ENCODE measurements around the gene CZIB.

The CZIB gene

GRCh38 chr1:53220171-53220961 lies at the start of gene CZIB:
Gene CZIB (minus strand): TSS chr1:53220634. CDS start chr1:53220575, 59 bp downstream.
- DNase-seq (ENCODE audit: low read depth) = peak; percentile 81

GRCh38 chr1:53270107-53270506 lies 49.7 kb upstream of the CZIB start:
- DNase-seq (ENCODE audit: low read depth) = no peak

GRCh38 chr1:53267761-53268160 lies 47.3 kb upstream of the CZIB start:
- DNase-seq (ENCODE audit: low read depth) = no peak

- DNase-seq (ENCODE audit: low read depth) = no peak
Measured at GRCh38 chr1:53266038-53266437, 45.6 kb upstream of the CZIB start.

DNA sequence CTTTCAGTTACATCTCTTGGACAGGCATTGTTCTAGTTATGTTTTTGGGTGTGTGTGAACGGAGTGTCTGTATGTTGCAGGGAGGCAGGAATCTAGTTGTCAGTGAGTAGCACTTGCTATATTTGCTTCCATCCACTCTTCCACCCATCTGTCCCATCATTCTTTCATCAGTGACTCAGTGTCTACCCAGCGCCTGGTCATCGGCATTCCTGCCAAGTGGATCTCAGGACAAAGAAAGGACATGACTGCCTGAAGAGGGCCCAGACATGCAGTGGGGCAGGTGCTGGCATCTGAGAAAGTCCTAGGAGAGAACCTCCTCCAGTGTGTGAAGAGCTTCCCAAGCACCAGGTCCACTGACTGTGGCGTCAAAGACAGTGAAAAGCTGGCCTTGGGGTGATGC lies 45.1 kb upstream of the CZIB start:
- no peak for DNase-seq (ENCODE audit: low read depth)

GRCh38 chr1:53264048-53264447 lies 43.6 kb upstream of the CZIB start:
- no peak for DNase-seq (ENCODE audit: low read depth)

DNA sequence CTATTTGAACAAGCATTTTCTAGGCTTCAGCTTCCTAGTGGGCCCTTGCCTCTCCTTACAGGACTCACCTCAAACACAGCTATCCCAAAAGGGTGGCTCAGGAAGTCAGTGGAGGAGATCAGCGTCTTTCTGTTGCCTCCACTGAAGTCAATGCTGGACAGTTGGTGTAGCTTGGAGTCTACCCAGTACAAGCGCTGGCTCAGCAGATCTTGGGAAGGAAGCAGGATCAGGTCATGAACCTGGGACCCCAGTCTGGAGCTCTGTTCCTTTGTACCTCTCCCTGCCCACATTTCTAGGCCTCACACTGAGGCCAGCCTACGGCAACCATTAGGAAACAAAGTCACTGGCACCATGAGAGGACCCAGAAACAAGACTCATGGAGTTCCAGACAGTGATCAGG lies 41.6 kb upstream of the CZIB start:
- no peak for DNase-seq (ENCODE audit: low read depth)

DNA sequence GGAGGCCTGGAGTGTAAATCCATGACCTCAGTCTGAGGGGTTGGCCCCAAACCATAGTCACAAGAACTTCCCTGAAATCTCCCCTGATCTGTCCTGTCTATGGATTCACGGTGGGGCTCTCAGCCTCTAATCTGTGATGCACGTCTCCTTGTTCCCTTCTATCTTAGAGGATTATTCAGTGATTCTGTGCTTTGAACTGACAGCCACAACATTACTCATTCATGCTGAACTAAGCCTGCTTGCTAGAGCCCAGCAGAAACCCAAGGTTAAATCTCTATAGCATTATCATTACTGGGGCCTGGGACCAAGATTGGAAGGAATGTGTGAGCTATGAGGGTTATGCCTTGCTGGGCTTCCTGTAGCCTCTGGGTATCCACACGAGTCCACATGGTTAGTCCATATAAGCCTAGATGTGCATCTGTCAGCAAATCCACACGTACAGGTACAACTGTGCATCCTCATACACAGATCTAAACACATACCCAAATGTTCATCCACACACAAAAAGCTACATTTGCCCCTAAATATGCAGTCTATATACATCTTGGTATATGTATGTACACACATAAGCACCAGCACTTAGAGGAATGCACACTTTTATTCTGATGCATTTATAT lies 40.3 kb upstream of the CZIB start:
- no peak for DNase-seq (ENCODE audit: low read depth)

- no peak for DNase-seq (ENCODE audit: low read depth)
Measured at GRCh38 chr1:53259932-53260331, 39.5 kb upstream of the CZIB start.

GRCh38 chr1:53258216-53258615 lies 37.8 kb upstream of the CZIB start:
- no peak for DNase-seq (ENCODE audit: low read depth)

- DNase-seq (ENCODE audit: low read depth) = no peak
Measured at GRCh38 chr1:53257454-53258081, 37.1 kb upstream of the CZIB start.

- no peak for DNase-seq (ENCODE audit: low read depth)
Measured at GRCh38 chr1:53256511-53257453, 36.3 kb upstream of the CZIB start.

DNA sequence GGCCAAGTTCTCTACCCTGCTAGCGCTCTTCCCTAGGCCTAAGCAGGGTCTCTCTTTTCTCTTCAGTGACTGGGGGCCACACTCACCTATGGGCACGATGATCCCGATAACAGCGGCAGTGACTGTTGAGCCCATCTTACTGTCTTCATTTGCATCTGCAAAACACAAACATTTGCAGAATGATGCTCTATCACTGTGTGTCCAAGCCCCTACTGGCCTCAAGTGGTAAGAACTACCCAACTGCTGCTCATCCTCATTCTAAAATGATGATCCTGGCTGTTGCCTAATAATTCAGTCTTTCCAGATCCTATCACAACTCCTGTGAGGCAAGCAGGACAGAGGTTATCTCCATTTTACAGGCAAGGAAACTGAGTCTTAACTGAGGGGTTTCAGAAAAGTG lies 34.6 kb upstream of the CZIB start:
- DNase-seq (ENCODE audit: low read depth) = no peak

DNA sequence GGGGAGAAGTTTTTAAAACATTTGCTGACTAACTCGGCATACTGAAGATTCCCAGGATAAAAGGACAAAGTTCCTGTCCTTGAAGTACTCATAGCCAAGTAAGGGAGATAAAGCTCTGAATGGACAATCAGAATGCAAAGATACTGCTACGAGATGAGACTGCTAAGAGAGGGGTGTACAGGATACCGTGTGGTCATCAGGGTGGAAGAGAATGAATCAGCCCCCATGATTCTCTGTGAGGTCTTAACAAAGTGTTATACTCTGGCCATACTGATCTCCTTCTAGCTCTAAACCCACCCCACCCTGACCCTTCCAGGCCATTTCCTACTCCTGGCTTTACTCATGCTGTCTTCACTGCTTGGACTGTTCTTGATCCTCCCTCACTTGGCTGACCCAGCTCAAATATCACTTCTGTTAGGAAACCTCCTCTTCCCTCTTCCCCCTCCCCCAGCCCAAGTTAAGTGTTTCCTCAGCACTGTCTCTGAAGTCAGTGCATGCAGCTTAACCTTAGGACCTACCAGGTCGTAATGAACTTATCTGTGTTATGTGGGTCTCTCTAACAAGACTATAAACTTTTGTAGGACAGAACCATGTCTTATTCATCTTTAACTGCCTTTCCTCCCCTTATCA lies 33.7 kb upstream of the CZIB start:
- DNase-seq (ENCODE audit: low read depth) = no peak

- DNase-seq (ENCODE audit: low read depth) = no peak
Measured at GRCh38 chr1:53250325-53250724, 29.9 kb upstream of the CZIB start.

DNA sequence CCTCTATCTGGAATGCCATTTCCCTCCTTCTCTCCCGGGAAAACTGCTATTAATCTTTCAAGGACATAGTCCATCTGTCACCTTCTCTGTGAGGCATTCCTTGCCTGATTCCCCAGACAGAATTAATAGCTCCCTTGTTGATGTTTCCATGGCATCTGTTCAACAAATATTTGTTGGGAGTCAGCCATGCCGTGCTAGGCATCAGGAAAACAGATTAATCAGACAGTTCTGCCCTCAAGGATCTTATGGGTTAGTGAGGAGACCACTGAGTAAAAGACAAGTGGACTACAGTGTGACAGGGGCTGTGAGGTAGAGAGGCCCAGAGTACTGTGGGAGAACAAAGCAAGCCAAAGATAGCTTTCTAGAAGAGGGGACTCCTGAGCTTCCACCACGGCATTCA lies 29.3 kb upstream of the CZIB start:
- DNase-seq (ENCODE audit: low read depth) = no peak

DNA sequence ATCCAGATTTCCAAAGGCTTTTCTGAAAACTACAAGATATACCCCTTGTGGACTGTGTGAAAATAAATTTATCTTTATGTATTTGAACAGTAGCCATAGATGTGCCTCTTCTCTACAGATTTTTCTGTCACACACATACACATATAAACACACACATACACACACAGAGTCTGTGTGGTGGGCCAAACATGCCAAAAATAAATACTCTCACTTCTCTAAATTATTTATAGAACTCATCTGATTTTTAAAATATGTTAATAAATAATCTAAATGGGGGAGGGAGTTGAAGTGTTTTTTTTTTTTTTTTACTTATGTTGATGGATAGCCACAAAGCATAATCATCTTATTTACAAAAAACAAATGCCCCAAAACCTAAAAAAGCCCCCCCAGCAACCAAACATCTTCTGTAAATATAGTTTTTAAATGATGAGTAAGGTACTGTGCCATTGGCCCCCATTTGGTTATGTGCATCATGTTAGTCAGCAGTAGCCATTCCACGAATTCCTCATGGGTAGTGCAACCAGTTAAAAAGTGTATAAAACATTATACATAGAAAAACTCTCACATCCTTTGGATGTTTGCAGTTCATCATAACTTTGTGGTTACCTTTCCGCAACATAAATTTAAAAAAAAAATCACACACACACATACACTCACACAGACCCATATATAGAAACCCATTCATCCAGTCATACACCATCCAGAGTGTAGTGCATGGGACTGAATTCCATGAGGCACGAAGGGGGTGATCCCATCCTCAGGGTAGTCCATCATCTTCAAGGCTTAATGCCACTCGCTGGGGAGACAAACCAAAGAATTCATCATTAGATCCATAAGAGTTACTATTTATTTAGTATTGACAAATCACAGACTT lies 26.1 kb upstream of the CZIB start:
- no peak for DNase-seq (ENCODE audit: low read depth)

- DNase-seq (ENCODE audit: low read depth) = no peak
Measured at GRCh38 chr1:53244141-53244540, 23.7 kb upstream of the CZIB start.

DNA sequence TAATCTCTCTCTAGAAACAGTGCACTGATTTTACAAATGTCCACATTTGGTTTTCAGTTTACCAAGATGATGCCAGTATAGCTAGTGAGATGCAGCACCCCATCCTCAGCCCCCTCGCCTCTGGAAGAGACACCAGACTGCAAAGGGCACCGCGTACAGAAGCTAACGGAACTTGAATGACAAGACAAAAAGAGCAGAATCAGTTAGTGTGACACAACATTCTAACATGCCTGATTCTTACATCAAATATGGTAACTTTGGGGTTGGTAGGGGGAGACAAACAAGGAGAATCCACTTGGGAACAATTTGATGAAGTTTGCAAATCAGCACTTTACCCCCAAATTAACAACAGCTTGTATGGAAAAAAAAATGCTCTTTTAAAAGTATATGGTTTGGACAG lies 21.9 kb upstream of the CZIB start:
- DNase-seq (ENCODE audit: low read depth) = no peak

GRCh38 chr1:53241828-53242227 lies 21.4 kb upstream of the CZIB start:
- no peak for DNase-seq (ENCODE audit: low read depth)
